Astrocyte (in vitro differentiated cells and primary cell): ENCODE measurements around the gene ZNF609. TPM values are rescaled to one million over a fixed set of nuclear protein-coding genes. Genes with fewer than 3 reads are reported as not detected.
A peak's percentile ranks its signal among the peaks of the same experiment; 100 is the strongest.
"Not testable (repeated sequence)": the region's sequence is repeated elsewhere in the genome, so short reads cannot be mapped to it uniquely, and the experiment has no call there.

Source experiments
- DNase-seq: peaks from one replicate; pipeline ENCODE4 v3.0.0-alpha.2; 2010; ENCODE audit warnings: low read depth
- FAIRE-seq: peaks from 2 replicates; lab custom pipeline; 2011; peaks lifted over from hg19 to GRCh38; lab: Jason Lieb, UNC
- H2AFZ ChIP-seq: 2 replicates; pipeline ENCODE4 v1.6.0; 2012; ENCODE audit warnings: low read depth, low read length, inconsistent platforms
- H3K27ac ChIP-seq: 2 replicates; pipeline ENCODE4 v1.5.1; 2011; ENCODE audit warnings: low read depth, low read length, inconsistent platforms
- H3K27me3 ChIP-seq: 2 replicates; pipeline ENCODE4 v1.6.0; 2011; ENCODE audit warnings: low read length, inconsistent platforms; ENCODE audit not compliant: insufficient read depth
- H3K36me3 ChIP-seq: 2 replicates; pipeline ENCODE4 v1.5.1; 2011; ENCODE audit warnings: low read length, inconsistent platforms; ENCODE audit not compliant: insufficient read depth
- H3K4me1 ChIP-seq: 2 replicates; pipeline ENCODE4 v1.5.1; 2011; ENCODE audit warnings: low read length, inconsistent platforms; ENCODE audit not compliant: insufficient read depth
- H3K4me2 ChIP-seq: 2 replicates; pipeline ENCODE4 v1.6.0; 2012; ENCODE audit warnings: low read length, inconsistent platforms
- H3K4me3 ChIP-seq: 2 replicates; pipeline ENCODE4 v1.5.1; 2011; ENCODE audit warnings: low read depth, mild to moderate bottlenecking, low read length, inconsistent platforms; ENCODE audit not compliant: insufficient read depth
- H3K79me2 ChIP-seq: 2 replicates; pipeline ENCODE4 v1.6.0; 2012; ENCODE audit warnings: mild to moderate bottlenecking, low read length, inconsistent platforms; ENCODE audit not compliant: insufficient read depth
- H3K9ac ChIP-seq: 2 replicates; pipeline ENCODE4 v1.6.0; 2012; ENCODE audit warnings: mild to moderate bottlenecking, low read length, inconsistent platforms
- H3K9me3 ChIP-seq: 2 replicates; pipeline ENCODE4 v1.5.1; 2012; ENCODE audit warnings: low read depth, mild to moderate bottlenecking, low read length, inconsistent platforms; ENCODE audit not compliant: insufficient read depth
- H4K20me1 ChIP-seq: 2 replicates; pipeline ENCODE4 v1.6.0; 2012; ENCODE audit warnings: low read length, inconsistent platforms; ENCODE audit not compliant: insufficient read depth
- H3K27ac Mint-ChIP-seq: one replicate; pipeline ENCODE4 v1.8.0; 2021; ENCODE audit warnings: mild to moderate bottlenecking, mixed read lengths; ENCODE audit not compliant: unreplicated experiment
- H3K27me3 Mint-ChIP-seq: one replicate; pipeline ENCODE4 v1.8.0; 2021; ENCODE audit warnings: low read depth, mixed read lengths; ENCODE audit not compliant: unreplicated experiment
- H3K36me3 Mint-ChIP-seq: one replicate; pipeline ENCODE4 v1.8.0; 2021; ENCODE audit warnings: low read depth, mixed read lengths; ENCODE audit not compliant: unreplicated experiment
- H3K4me1 Mint-ChIP-seq: one replicate; pipeline ENCODE4 v1.8.0; 2021; ENCODE audit warnings: low read depth, mixed read lengths; ENCODE audit not compliant: unreplicated experiment
- H3K4me3 Mint-ChIP-seq: one replicate; pipeline ENCODE4 v1.8.0; 2021; ENCODE audit warnings: mild to moderate bottlenecking, moderate library complexity, mixed read lengths; ENCODE audit not compliant: unreplicated experiment
- H3K9me3 Mint-ChIP-seq: one replicate; pipeline ENCODE4 v1.8.0; 2021; ENCODE audit warnings: mild to moderate bottlenecking, mixed read lengths; ENCODE audit not compliant: unreplicated experiment
- EZH2 ChIP-seq: IDR thresholded peaks from 2 replicates; pipeline ENCODE4 v1.6.1; 2012; ENCODE audit warnings: mild to moderate bottlenecking, low read length, inconsistent platforms; ENCODE audit not compliant: insufficient read depth
- total RNA-seq: library from RNA; stranded (reverse); gene quantifications from 2 replicates; pipeline ENCODE4 v1.2.1, GENCODE V29; 2021
- TF ChIP-seq, protein P1 (sequence below): IDR thresholded peaks from 2 replicates; pipeline ENCODE4 v1.5.1; 2011; ENCODE audit warnings: low read depth, mild to moderate bottlenecking, inconsistent platforms, low read length, moderate library complexity; ENCODE audit not compliant: insufficient read depth

Gene ZNF609
- total RNA-seq, 1 donor from 2014 or later: 38.5 TPM

DNA sequence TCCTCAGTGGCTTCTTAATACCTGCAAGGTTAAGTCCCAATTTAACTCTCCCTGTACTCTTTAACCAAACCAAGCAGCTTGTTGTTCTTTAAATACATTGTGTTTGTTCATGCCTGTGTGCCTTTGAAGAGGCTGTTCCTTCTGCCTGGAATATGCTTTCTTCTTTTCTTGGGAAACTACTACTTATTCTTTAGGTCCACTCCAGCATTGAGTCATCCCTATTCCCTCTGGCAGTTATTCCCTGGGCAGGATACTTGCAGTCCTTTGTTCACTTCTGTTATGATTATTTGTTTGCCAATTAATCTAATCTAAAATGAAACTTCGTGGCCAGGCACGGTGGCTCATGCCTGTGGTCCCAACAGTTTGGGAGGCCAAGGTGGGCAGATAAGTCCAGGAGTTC, 139.3 kb downstream of the ZNF609 start:
- Mint-ChIP-seq H3K27me3 (no peaks in the 10 kb centered on the region), H3K4me1 (peaks cover 30% of the 10 kb centered on the region), H3K4me3 (no peak overlapping the region), H3K36me3 (no peaks in the 10 kb centered on the region), H3K27ac (peak overlapping the region; percentile 77), H3K9me3 (no peaks in the 10 kb centered on the region)
- TF ChIP-seq EZH2: no peak
- TF ChIP-seq, protein P1, sequence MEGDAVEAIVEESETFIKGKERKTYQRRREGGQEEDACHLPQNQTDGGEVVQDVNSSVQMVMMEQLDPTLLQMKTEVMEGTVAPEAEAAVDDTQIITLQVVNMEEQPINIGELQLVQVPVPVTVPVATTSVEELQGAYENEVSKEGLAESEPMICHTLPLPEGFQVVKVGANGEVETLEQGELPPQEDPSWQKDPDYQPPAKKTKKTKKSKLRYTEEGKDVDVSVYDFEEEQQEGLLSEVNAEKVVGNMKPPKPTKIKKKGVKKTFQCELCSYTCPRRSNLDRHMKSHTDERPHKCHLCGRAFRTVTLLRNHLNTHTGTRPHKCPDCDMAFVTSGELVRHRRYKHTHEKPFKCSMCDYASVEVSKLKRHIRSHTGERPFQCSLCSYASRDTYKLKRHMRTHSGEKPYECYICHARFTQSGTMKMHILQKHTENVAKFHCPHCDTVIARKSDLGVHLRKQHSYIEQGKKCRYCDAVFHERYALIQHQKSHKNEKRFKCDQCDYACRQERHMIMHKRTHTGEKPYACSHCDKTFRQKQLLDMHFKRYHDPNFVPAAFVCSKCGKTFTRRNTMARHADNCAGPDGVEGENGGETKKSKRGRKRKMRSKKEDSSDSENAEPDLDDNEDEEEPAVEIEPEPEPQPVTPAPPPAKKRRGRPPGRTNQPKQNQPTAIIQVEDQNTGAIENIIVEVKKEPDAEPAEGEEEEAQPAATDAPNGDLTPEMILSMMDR: no peak
- Histone ChIP-seq H3K27me3 (no peaks in the 10 kb centered on the region), H2AFZ (no peak overlapping the region), H3K4me2 (no peak overlapping the region), H3K27ac (no peak overlapping the region), H3K4me3 (no peak overlapping the region), H3K36me3 (no peaks in the 10 kb centered on the region), H3K4me1 (no peaks in the 10 kb centered on the region), H3K9ac (no peak overlapping the region), H4K20me1 (peaks cover 74% of the 10 kb centered on the region), H3K79me2 (peaks cover 84% of the 10 kb centered on the region), H3K9me3 (no peaks in the 10 kb centered on the region)
- DNase-seq: peak; percentile 56
- FAIRE-seq: no peak

DNA sequence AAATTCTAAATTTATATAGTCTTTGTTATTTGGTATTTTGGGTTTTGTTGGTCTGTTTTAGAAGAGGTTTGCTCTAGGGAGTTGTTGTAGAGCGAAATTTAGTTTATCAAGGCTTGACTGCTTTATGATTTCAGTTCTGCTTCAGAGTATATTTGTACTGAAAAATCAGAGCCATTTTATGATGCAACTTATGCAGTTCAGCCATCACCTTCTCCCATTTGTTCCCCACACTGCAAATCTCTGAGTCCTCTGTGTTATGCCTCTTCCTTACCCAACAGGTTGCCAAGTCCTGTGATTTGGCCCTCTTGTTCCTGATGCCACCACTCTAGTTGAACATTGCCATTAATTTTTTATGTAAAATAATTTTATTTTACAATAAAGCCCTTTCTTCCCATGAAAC, 140.4 kb downstream of the ZNF609 start:
- H3K27me3 ChIP-seq: no peaks in the 10 kb centered on the region
- no peaks in the 10 kb centered on the region for H3K4me1 ChIP-seq
- Mint-ChIP-seq H3K27me3 (no peaks in the 10 kb centered on the region), H3K36me3 (no peaks in the 10 kb centered on the region), H3K4me1 (peaks cover 30% of the 10 kb centered on the region), H3K4me3 (no peak overlapping the region), H3K9me3 (no peaks in the 10 kb centered on the region), H3K27ac (no peak overlapping the region)
- no peaks in the 10 kb centered on the region for H3K36me3 ChIP-seq
- no peaks in the 10 kb centered on the region for H3K9me3 ChIP-seq
- no peak overlapping the region for H2AFZ ChIP-seq
- H4K20me1 ChIP-seq: peaks cover 74% of the 10 kb centered on the region
- no peak for DNase-seq
- TF ChIP-seq, protein P1: no peak
- TF ChIP-seq EZH2: no peak
- H3K9ac ChIP-seq: no peak overlapping the region
- no peak for FAIRE-seq
- no peak overlapping the region for H3K27ac ChIP-seq
- H3K4me3 ChIP-seq: no peak overlapping the region
- H3K4me2 ChIP-seq: no peak overlapping the region
- H3K79me2 ChIP-seq: peaks cover 81% of the 10 kb centered on the region

DNA sequence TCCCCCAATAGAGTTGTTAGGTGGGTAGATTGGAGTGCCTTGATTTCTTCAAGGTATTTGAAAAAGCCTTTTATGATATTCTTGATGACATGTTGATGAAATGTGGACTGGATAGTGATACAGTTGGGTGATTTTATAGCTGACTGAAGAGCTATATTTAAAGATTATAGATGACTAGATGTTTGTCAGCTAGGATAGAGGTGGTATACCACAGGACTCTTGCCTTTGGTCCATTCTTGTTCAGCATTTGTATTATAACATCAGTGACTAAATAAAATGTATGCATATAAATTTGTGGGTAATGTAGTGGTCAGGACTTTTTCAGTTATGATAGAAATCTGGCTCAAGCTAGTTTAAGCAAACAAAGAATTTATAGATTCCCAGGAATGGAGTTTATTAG, 143.9 kb downstream of the ZNF609 start:
- peak overlapping the region; percentile 47 for H3K27ac Mint-ChIP-seq

DNA sequence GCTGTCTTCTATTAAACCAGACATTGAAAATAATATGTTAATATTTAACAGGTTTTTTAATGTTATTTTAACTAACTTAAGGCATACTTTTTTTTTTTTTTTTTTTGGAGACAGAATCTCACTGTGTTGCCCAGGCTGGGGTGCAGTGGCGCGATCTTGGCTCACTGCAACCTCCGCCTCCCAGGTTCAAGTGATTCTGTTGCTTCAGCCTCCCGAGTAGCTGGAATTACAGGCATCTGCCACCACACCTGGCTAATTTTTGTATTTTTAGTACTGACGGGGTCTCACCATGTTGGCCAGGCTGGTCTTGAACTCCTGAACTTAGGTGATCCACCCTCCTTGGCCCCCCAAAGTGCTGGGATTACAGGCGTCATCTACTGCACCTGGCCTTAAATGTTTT, 147.0 kb downstream of the ZNF609 start:
- not testable (repeated sequence) for H3K4me3 ChIP-seq, H3K36me3 ChIP-seq, H3K27me3 Mint-ChIP-seq, H3K4me2 ChIP-seq, H2AFZ ChIP-seq, H3K4me1 ChIP-seq, H3K36me3 Mint-ChIP-seq, DNase-seq, H3K27ac ChIP-seq, FAIRE-seq, H3K27ac Mint-ChIP-seq, H3K9me3 Mint-ChIP-seq, H3K9ac ChIP-seq, H3K4me1 Mint-ChIP-seq, H3K4me3 Mint-ChIP-seq, H3K9me3 ChIP-seq, H3K27me3 ChIP-seq
- Histone ChIP-seq H4K20me1 (peaks cover 49% of the 10 kb centered on the region), H3K79me2 (peaks cover 63% of the 10 kb centered on the region)

More for the DNA sequence above, 143.9 kb downstream of the ZNF609 start:
- H3K4me2 ChIP-seq: no peak overlapping the region
- DNase-seq (no peak), FAIRE-seq (no peak)
- Mint-ChIP-seq H3K27me3 (no peaks in the 10 kb centered on the region), H3K36me3 (no peaks in the 10 kb centered on the region), H3K9me3 (no peaks in the 10 kb centered on the region), H3K4me1 (peaks cover 18% of the 10 kb centered on the region), H3K4me3 (no peak overlapping the region)
- H3K9ac ChIP-seq: no peak overlapping the region
- TF ChIP-seq, protein P1: no peak
- TF ChIP-seq EZH2: no peak
- H3K27ac ChIP-seq: no peak overlapping the region
- H3K36me3 ChIP-seq: no peaks in the 10 kb centered on the region
- peaks cover 70% of the 10 kb centered on the region for H3K79me2 ChIP-seq
- H3K4me3 ChIP-seq: no peak overlapping the region
- no peaks in the 10 kb centered on the region for H3K9me3 ChIP-seq
- no peaks in the 10 kb centered on the region for H3K27me3 ChIP-seq
- peaks cover 58% of the 10 kb centered on the region for H4K20me1 ChIP-seq
- H3K4me1 ChIP-seq: no peaks in the 10 kb centered on the region
- H2AFZ ChIP-seq: no peak overlapping the region
